ENCODE results near the gene FLT1. TPM values are rescaled to one million over a fixed set of nuclear protein-coding genes. Genes with fewer than 3 reads are reported as not detected.

Gene FLT1
- total RNA-seq, 1 experiment from 2014 or later: 0.25 TPM

DNA sequence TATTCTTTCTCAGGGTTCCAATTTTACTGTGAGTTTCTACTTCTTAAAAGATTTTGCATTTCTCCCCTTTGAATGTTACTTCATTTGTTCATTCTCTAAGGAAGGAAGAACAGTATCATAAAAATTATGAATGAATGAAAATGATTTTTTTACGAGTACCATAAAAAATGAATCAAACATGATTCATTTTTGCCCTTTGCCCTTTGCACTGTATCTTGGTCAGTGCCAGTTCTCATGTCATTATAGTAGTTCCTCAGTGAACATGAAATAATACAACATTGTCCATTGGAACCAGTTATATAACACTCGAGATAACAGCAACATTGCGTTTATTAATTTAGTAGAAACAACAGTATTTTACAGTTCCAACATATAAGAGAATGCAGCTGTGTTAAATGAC, 28.8 kb downstream of the FLT1 start:
- Histone ChIP-seq H2AFZ (ENCODE audit: low read depth, low read length, poor library complexity, severe bottlenecking) (no peak overlapping the region), H3K9me2 (ENCODE audit: insufficient read depth) (no peaks in the 10 kb centered on the region), H3K27me3 (ENCODE audit: insufficient read depth, low read length) (no peaks in the 10 kb centered on the region), H3K36me3 (ENCODE audit: control insufficient read depth in 1 of 2, insufficient read depth in 2 of 2, low read length in 2 of 2) (no peaks in the 10 kb centered on the region), H3K4me2 (ENCODE audit: low read length) (no peak overlapping the region), H3K9me3 (ENCODE audit: control insufficient read depth in 1 of 2, insufficient read depth in 1 of 2, low read depth in 1 of 2, low read length in 2 of 2) (no peaks in the 10 kb centered on the region), H3K79me2 (ENCODE audit: insufficient read depth, low read length) (no peaks in the 10 kb centered on the region), H3K4me1 (ENCODE audit: control insufficient read depth in 1 of 2, insufficient read depth in 2 of 2, low read length in 2 of 2) (peaks cover 0 to 8% of the 10 kb centered on the region in 2 experiments; a peak in 2 of 4 replicates), H3K9ac (ENCODE audit: low read length) (no peak overlapping the region), H4K20me1 (ENCODE audit: insufficient read depth) (no peaks in the 10 kb centered on the region), H3K27ac (ENCODE audit: low read depth, low read length) (no peak overlapping the region), H3K4me3 (replicated peaks in 1 of 2; ENCODE audit: low read depth in 1 of 2, low read length in 2 of 2) (no peak overlapping the region)
- ATAC-seq (no peak), DNase-seq (ENCODE audit: low read depth, low spot score) (no peak)
- POLR2A ChIA-PET: no interaction called here
- RAD21 ChIA-PET (ENCODE audit: low non-redundant PET in 1 of 2, low total read pairs in 2 of 2, uncharacterized antibody in 2 of 2, unreplicated experiment in 2 of 2): no interaction called here
- BruUV-seq (replicated peaks): no TSS peak
- CTCF ChIA-PET: no interaction called here
- TF ChIP-seq FOSL1 (IDR thresholded peaks at IDR 0.05; ENCODE audit: low read depth): no peak
- no peak for TF ChIP-seq JUND (IDR thresholded peaks at IDR 0.05)
- TF ChIP-seq YY1 (IDR thresholded peaks at IDR 0.05; ENCODE audit: extremely low read depth, insufficient replicate concordance, low read depth, low read length): no peak
- TF ChIP-seq EZH2phosphoT487 (IDR thresholded peaks at IDR 0.05; ENCODE audit: borderline replicate concordance): no peak
- TF ChIP-seq, protein P1, sequence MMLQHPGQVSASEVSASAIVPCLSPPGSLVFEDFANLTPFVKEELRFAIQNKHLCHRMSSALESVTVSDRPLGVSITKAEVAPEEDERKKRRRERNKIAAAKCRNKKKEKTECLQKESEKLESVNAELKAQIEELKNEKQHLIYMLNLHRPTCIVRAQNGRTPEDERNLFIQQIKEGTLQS (IDR thresholded peaks at IDR 0.05): no peak
- TF ChIP-seq ZNF274 (IDR thresholded peaks at IDR 0.05; ENCODE audit: low read depth, low read length): no peak
- no peak for TF ChIP-seq SIN3A (IDR thresholded peaks at IDR 0.05; ENCODE audit: low read depth)
- no peak for TF ChIP-seq POLR2AphosphoS5 (IDR thresholded peaks at IDR 0.05; ENCODE audit: low read depth, low read length)
- TF ChIP-seq SRF (IDR thresholded peaks at IDR 0.05; ENCODE audit: low read depth): no peak
- no peak for TF ChIP-seq ZFX (IDR thresholded peaks at IDR 0.05)
- no peak for TF ChIP-seq EGR1 (IDR thresholded peaks at IDR 0.05; ENCODE audit: low read depth)
- no peak for TF ChIP-seq RAD21 (IDR thresholded peaks at IDR 0.05; ENCODE audit: low read depth)
- TF ChIP-seq, protein P2, sequence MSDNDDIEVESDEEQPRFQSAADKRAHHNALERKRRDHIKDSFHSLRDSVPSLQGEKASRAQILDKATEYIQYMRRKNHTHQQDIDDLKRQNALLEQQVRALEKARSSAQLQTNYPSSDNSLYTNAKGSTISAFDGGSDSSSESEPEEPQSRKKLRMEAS (IDR thresholded peaks at IDR 0.05): no peak
- TF ChIP-seq, protein P3, sequence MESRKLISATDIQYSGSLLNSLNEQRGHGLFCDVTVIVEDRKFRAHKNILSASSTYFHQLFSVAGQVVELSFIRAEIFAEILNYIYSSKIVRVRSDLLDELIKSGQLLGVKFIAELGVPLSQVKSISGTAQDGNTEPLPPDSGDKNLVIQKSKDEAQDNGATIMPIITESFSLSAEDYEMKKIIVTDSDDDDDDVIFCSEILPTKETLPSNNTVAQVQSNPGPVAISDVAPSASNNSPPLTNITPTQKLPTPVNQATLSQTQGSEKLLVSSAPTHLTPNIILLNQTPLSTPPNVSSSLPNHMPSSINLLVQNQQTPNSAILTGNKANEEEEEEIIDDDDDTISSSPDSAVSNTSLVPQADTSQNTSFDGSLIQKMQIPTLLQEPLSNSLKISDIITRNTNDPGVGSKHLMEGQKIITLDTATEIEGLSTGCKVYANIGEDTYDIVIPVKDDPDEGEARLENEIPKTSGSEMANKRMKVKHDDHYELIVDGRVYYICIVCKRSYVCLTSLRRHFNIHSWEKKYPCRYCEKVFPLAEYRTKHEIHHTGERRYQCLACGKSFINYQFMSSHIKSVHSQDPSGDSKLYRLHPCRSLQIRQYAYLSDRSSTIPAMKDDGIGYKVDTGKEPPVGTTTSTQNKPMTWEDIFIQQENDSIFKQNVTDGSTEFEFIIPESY (IDR thresholded peaks at IDR 0.05; ENCODE audit: extremely low read depth, insufficient replicate concordance, low read length): no peak
- TF ChIP-seq SP1 (IDR thresholded peaks at IDR 0.05; ENCODE audit: low read depth): no peak
- TF ChIP-seq TCF7L2 (IDR thresholded peaks at IDR 0.05; ENCODE audit: borderline replicate concordance, extremely low read depth, insufficient read depth, insufficient read length): no peak
- no peak for TF ChIP-seq CEBPB (IDR thresholded peaks at IDR 0.05; ENCODE audit: low read depth)
- TF ChIP-seq, protein P4, sequence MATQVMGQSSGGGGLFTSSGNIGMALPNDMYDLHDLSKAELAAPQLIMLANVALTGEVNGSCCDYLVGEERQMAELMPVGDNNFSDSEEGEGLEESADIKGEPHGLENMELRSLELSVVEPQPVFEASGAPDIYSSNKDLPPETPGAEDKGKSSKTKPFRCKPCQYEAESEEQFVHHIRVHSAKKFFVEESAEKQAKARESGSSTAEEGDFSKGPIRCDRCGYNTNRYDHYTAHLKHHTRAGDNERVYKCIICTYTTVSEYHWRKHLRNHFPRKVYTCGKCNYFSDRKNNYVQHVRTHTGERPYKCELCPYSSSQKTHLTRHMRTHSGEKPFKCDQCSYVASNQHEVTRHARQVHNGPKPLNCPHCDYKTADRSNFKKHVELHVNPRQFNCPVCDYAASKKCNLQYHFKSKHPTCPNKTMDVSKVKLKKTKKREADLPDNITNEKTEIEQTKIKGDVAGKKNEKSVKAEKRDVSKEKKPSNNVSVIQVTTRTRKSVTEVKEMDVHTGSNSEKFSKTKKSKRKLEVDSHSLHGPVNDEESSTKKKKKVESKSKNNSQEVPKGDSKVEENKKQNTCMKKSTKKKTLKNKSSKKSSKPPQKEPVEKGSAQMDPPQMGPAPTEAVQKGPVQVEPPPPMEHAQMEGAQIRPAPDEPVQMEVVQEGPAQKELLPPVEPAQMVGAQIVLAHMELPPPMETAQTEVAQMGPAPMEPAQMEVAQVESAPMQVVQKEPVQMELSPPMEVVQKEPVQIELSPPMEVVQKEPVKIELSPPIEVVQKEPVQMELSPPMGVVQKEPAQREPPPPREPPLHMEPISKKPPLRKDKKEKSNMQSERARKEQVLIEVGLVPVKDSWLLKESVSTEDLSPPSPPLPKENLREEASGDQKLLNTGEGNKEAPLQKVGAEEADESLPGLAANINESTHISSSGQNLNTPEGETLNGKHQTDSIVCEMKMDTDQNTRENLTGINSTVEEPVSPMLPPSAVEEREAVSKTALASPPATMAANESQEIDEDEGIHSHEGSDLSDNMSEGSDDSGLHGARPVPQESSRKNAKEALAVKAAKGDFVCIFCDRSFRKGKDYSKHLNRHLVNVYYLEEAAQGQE (IDR thresholded peaks at IDR 0.05; ENCODE audit: low read depth): no peak
- intact Hi-C loops (cut with micrococcal nuclease): no loop called here
